GM12865 (cell line): Measurements from ENCODE around the gene FRK.

Source experiments
- DNase-seq: peaks from one replicate; pipeline ENCODE4 v3.0.0; 2010; ENCODE audit warnings: low read depth
- H3K4me3 ChIP-seq: 2 replicates; pipeline ENCODE4 v1.5.1; 2011; ENCODE audit warnings: mild to moderate bottlenecking, low read depth, low read length, control low read depth
- TF ChIP-seq, protein P1 (sequence below): IDR thresholded peaks from 2 replicates; pipeline ENCODE4 v1.5.1; 2011; ENCODE audit warnings: low read length, control low read depth, low read depth, inconsistent platforms; ENCODE audit not compliant: insufficient read depth; ENCODE audit errors: missing control alignments

Gene FRK

DNA sequence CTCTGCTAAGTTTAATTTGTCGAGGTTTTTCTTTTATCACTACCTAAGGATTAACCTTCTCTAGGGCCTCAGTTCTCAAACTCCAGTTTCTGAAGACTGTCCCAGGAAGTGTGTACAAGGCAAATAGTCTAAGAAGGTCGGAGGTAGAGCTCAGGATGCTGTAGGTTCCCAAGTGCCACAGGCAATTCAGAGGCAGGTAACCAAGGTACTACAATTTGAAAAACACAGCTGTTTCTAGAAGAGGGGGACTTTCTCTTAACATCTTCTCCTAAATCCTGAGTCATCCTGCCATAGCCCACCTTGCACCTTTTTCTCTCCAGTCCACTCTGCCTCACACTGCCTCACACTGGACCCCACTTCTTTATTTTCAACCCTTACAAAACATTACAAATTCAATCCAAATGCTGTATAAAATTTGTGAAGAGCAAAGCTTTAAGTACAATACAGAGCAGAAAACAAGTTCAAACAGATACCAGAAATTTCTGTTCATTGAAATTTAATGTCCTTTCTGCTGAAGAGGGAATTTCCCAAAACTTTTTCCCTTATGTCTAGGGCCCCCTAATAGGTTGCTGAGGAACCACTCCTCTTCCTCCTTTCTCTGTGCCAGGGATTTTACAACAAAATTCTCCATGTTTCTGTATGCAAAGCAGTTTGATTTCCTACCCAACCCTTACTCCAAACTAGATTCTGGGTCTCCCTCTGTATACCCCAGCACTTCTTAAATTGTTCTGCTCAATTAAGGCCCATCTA lies 43.0 kb downstream of the FRK start:
- H3K4me3 ChIP-seq: peak overlapping the region; percentile 19
- DNase-seq: peak; percentile 34
- TF ChIP-seq, protein P1, sequence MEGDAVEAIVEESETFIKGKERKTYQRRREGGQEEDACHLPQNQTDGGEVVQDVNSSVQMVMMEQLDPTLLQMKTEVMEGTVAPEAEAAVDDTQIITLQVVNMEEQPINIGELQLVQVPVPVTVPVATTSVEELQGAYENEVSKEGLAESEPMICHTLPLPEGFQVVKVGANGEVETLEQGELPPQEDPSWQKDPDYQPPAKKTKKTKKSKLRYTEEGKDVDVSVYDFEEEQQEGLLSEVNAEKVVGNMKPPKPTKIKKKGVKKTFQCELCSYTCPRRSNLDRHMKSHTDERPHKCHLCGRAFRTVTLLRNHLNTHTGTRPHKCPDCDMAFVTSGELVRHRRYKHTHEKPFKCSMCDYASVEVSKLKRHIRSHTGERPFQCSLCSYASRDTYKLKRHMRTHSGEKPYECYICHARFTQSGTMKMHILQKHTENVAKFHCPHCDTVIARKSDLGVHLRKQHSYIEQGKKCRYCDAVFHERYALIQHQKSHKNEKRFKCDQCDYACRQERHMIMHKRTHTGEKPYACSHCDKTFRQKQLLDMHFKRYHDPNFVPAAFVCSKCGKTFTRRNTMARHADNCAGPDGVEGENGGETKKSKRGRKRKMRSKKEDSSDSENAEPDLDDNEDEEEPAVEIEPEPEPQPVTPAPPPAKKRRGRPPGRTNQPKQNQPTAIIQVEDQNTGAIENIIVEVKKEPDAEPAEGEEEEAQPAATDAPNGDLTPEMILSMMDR: no peak

DNA sequence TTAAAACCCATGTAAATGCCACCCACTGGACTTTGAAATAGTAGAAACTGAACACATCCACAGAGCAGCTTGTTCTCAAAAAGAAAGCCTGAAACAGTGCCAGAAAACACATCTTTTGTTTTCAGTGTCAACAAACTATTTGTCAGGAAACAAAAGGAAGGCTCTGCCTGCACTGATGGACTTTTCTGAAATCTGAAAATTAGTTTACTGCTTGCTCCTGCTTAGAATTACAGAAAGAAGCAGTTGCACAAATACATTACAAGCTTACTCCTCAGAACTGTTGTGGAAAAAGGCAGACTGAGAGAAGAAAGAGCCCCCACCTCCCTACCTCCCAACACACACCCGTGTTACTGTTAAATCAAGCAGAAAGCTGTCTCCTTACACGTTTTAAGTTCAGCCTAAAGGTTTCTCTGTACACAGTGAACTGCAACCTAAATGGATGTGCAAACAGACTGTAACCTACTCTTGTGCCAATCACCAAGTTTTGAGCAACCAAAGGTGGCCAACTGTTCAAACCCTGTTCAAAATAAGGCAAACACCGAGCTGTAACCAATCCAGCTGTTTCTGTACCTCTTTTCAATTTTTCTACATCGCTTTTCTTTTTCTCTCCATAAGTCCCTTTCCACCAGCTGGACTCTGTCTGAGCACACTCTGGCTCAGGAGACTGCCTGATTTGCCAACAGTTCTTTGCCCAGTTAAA lies 43.7 kb downstream of the FRK start:
- TF ChIP-seq, protein P1: no peak
- peak; percentile 34 for DNase-seq
- H3K4me3 ChIP-seq: peak overlapping the region; percentile 19

DNA sequence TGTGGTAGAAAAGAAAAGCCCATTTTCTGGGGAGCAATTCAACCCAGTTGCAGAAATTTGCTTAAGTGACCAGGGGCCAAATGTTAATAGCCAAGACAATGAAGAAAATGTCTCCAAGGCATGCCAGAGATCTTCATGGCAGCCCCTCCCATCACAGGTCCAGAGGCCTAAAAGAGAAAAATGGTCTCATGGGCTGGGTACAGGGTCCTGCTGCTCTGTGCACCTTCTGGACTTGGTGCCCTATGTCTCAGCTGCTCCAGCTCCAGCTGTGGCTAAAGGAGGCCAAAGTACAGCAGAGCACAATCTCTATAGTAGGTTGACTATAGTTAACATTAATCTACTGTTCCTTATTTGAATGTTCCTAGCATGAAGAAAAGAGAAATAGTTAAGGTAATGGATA lies 44.7 kb downstream of the FRK start:
- TF ChIP-seq, protein P1: no peak
- no peak for DNase-seq
- H3K4me3 ChIP-seq: no peak overlapping the region

DNA sequence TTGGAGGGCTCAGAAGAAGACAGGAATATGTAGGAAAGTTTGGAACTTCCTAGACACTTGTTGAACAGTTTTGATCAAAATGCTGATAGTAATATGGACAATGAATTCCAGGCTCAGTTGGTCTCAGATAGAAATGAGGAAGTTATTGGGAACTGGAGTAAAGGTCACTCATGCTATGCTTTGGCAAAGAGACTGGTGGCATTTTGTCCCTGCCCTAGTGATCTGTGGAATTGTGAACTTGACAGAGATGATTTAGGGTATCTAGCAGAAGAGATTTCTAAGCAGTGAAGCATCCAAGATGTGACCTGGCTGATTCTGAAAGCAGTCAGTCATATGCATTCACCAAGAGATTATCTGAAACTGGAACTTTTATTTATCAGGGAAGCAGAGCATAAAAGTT lies 45.1 kb downstream of the FRK start:
- DNase-seq: no peak
- TF ChIP-seq, protein P1: no peak
- H3K4me3 ChIP-seq: no peak overlapping the region

DNA sequence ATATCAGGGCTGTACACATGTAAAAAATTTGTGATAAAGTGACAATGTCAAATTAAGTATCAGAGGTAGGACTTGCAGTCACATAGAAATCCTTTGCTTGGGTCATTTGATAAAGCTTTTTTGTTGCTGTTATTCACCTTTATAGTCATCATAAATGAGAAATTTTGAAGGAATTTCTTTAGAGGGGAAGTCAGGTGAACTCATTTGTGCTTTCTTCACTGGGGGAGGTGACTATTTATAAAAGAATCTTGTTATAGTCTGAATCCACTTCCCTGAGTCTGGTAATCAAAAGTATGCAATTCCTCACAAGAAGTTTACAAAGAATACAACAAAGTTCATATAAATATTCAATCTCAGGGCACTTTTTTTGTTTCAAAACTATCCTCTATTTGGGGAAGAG lies 47.7 kb downstream of the FRK start:
- H3K4me3 ChIP-seq: no peak overlapping the region
- TF ChIP-seq, protein P1: no peak
- DNase-seq: no peak

DNA sequence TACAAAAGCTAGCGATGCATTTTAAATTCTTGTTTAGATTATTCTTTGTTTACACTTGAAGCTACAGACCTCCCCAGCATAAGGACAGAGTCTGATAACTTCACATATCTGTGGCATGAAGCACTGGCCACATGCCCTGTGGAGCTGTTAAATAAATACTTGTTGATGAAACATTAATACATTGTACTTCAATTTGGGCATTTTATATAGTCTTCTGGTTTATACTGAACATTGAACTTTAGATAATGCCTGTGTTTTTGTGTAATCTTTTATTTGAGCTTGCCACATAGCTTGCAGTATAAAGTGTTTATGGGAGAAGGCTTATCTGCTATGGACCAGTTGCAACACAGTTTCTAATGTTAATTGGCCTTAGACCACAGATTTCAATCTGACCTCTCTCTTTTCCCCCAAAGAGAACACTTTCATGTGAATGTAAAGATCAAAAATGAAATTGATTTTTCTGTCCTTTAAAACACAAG lies 48.2 kb downstream of the FRK start:
- H3K4me3 ChIP-seq: no peak overlapping the region
- TF ChIP-seq, protein P1: no peak
- DNase-seq: no peak
